Progenitor cell of endocrine pancreas (in vitro differentiated cells): ENCODE results near the gene RAB1A. TPM values are rescaled to one million over a fixed set of nuclear protein-coding genes. Genes with fewer than 3 reads are reported as not detected.

Experiments used
- DNase-seq: peaks from one replicate; pipeline ENCODE4 v3.0.0; 2021; ENCODE audit warnings: low spot score; ENCODE audit not compliant: unreplicated experiment
- H3K27ac Mint-ChIP-seq: 2 replicates; pipeline ENCODE4 v1.8.0; 2021; ENCODE audit warnings: mild to moderate bottlenecking, moderate library complexity, mixed read lengths
- H3K27me3 Mint-ChIP-seq: 2 replicates; pipeline ENCODE4 v1.8.0; 2021; ENCODE audit warnings: mixed read lengths
- H3K36me3 Mint-ChIP-seq: 2 replicates; pipeline ENCODE4 v1.8.0; 2022; ENCODE audit warnings: mixed read lengths; ENCODE audit not compliant: insufficient read depth
- H3K4me1 Mint-ChIP-seq: 2 replicates; pipeline ENCODE4 v1.8.0; 2021; ENCODE audit warnings: low read depth, mixed read lengths
- H3K4me3 Mint-ChIP-seq: 2 replicates; pipeline ENCODE4 v1.8.0; 2021; ENCODE audit warnings: low read depth, mild to moderate bottlenecking, moderate library complexity, mixed read lengths
- H3K9me3 Mint-ChIP-seq: 2 replicates; pipeline ENCODE4 v1.8.0; 2021; ENCODE audit warnings: low read depth, mixed read lengths
- CTCF ChIP-seq: fragments of 200-600 bp; sonication (generic); IDR thresholded peaks from one replicate; pipeline ENCODE4 v1.5.0; 2021; ENCODE audit warnings: antibody characterized with exemption, mild to moderate bottlenecking; ENCODE audit not compliant: unreplicated experiment
- total RNA-seq: library from RNA; stranded (reverse); gene quantifications from 2 replicates; pipeline ENCODE4 v1.2.1, GENCODE V29; 2021

Gene RAB1A
- total RNA-seq, 1 donor from 2014 or later: 134 TPM

GRCh38 chr2:65064728-65065552 lies 65.0 kb downstream of the RAB1A start:
- no peak overlapping the region for H3K4me3 Mint-ChIP-seq
- TF ChIP-seq CTCF: peak; percentile 62
- no peak overlapping the region for H3K27ac Mint-ChIP-seq
- no peaks in the 10 kb centered on the region for H3K9me3 Mint-ChIP-seq
- DNase-seq: no peak
- H3K4me1 Mint-ChIP-seq: peaks cover 11% of the 10 kb centered on the region
- H3K27me3 Mint-ChIP-seq: no peaks in the 10 kb centered on the region
- H3K36me3 Mint-ChIP-seq: peaks cover 2% of the 10 kb centered on the region

- H3K4me3 Mint-ChIP-seq: no peak overlapping the region
Observed at GRCh38 chr2:65062843-65063825, 66.8 kb downstream of the RAB1A start.

GRCh38 chr2:65061910-65062339 lies 68.0 kb downstream of the RAB1A start:
- Mint-ChIP-seq H3K27ac (no peak overlapping the region), H3K9me3 (no peaks in the 10 kb centered on the region), H3K4me1 (peaks cover 21% of the 10 kb centered on the region), H3K4me3 (no peak overlapping the region), H3K27me3 (no peaks in the 10 kb centered on the region), H3K36me3 (peaks cover 2% of the 10 kb centered on the region)
- no peak for TF ChIP-seq CTCF
- no peak for DNase-seq

More at GRCh38 chr2:65062843-65063825, 66.8 kb downstream of the RAB1A start:
- Mint-ChIP-seq H3K4me1 (peaks cover 12% of the 10 kb centered on the region), H3K36me3 (peaks cover 2% of the 10 kb centered on the region), H3K27ac (no peak overlapping the region), H3K27me3 (no peaks in the 10 kb centered on the region), H3K9me3 (no peaks in the 10 kb centered on the region)
- no peak for DNase-seq
- TF ChIP-seq CTCF: no peak

- no peaks in the 10 kb centered on the region for H3K27me3 Mint-ChIP-seq
- H3K4me3 Mint-ChIP-seq: no peak overlapping the region
- no peaks in the 10 kb centered on the region for H3K9me3 Mint-ChIP-seq
- no peak overlapping the region for H3K27ac Mint-ChIP-seq
- TF ChIP-seq CTCF: no peak
- H3K4me1 Mint-ChIP-seq: peaks cover 23% of the 10 kb centered on the region
- peaks cover 2% of the 10 kb centered on the region for H3K36me3 Mint-ChIP-seq
- no peak for DNase-seq
Observed at GRCh38 chr2:65061146-65061909, 68.6 kb downstream of the RAB1A start.
